Activated CD4-positive, alpha-beta T cell treated with anti-CD3 and anti-CD28 coated beads, Interleukin-10, Interleukin-2, amounts not matched to agents 100 ng/mL and 50 ng/mL, durations not matched to agents 16 hours and 8 hours (primary cell): ENCODE data around the gene PTPRK.
A peak's percentile ranks its signal among the peaks of the same experiment; 100 is the strongest.

Source experiments
- DNase-seq: peaks from one replicate; pipeline ENCODE4 v3.0.0-alpha.2; 2020

The PTPRK gene

GRCh38 chr6:127976796-127977195 lies 543.6 kb downstream of the PTPRK start:
- DNase-seq, result no peak

DNA sequence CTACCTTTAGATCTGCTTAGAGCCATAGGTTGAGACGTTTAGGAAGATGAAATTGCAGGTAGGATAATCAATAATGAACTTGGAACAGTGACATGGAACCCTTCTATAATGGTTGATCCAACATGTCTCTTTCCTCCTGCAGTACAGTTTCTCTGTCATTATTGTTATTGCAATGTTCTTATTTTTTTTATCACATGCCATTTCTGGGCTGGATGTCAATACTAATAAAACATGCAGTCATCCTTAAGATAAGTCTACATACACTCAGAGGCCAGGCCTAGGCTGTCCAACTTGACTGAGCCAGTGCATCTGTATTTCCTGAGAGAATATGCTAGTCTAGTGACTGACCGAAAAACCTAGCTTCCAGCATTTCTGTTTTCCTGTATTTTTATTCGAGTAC lies 544.3 kb downstream of the PTPRK start:
- DNase-seq, result no peak

GRCh38 chr6:127972815-127973214 lies 547.6 kb downstream of the PTPRK start:
- peak; percentile 80 for DNase-seq

DNA sequence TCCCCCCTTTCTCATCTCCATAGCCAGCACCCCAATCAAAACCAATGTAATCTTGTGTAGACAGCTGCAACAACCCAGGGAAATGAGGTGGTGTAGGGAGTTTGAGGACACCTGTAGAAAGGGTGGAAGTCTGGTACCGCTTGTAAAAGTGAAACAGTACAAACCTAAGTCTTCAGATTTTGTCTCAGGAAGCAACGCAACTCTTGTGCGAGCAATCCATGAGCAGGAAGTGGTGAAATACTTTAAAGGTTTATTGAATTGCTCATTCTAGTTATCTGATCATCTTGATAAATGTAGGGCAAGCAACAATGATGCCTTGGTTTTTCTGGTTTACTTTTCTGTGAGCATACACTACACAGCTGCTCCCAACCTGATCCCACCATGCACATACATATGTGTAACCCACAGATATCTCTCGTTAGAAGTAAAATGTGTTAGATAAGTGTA lies 548.4 kb downstream of the PTPRK start:
- peak; percentile 93 for DNase-seq

GRCh38 chr6:127971386-127971785 lies 549.0 kb downstream of the PTPRK start:
- DNase-seq, result peak; percentile 32

DNA sequence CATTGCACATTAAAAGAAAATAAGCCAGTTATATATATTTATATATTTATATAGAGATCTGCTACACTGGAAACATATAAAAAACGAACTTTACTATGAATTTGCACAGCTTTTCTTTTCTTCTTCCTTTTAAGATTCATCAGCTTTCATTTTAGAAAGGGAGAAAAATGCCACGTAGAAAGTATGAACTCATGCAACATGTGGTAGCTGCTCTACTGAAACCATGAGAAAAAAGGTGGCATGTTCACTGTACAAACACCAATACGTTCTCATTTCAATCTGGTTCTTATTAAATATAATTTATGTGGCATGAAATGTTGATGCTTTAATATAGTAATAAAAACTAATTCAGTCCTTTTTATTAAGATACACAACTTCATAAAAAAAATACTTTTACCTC lies 550.7 kb downstream of the PTPRK start:
- peak; percentile 43 for DNase-seq

GRCh38 chr6:127968394-127968793 lies 552.0 kb downstream of the PTPRK start:
- DNase-seq, result no peak

DNA sequence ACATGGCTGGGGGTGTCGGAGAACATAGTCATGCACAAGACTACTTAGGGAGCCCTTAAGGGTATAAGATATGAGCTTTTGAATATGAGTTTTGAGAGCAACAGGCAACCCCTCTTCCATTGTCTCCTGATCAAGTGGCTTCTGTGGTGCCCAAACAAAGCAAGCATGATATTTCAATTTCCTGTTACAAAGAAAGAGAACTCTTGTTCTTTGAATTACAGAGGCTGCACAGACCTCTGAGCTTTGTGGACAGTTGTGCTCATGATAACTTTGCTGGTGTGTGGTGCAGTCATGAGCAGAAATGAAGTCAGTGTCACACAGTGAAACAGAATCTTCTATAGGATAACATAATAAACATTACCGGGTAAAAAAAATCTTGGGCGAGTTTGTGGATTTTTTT lies 552.7 kb downstream of the PTPRK start:
- DNase-seq, result peak; percentile 71

- DNase-seq, result no peak
Observed at GRCh38 chr6:127966616-127967015, 553.8 kb downstream of the PTPRK start.

DNA sequence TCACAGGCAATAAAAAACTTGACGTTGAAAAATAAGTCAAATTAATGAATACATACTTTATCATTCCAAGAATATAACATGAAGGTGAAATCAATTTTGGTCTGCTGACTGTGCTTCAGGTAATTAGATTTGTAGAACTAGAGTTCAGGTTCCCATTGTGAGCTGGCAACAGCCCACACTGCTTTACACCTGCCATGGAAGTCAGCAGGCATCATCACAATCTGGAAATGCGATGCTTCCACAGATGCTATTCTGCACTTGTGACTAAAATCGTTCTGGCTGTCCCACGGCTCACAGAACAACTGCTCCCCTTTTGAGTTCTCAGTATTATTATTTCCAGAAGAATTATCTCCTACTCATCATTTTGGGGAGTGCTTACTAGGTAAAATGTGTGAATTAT lies 556.9 kb downstream of the PTPRK start:
- DNase-seq, result no peak

DNA sequence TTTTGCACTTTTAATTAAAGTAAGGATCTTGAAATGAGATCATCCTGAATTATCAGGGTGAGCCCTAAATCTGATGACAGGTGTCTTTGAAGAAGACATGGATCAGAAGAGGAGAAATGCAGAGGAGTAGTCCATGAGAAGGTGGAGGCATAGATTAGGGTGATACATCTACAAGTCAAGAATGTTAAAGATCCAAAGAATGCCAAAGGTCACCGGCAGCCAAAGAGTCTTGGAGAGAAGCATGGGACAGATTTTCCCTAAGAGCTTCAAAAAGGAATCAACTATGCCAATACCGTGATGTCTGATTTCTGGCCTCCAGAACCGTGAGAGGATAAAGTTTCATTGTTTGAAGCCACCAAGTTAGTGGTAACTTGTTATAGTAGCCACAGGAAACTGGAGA lies 560.5 kb downstream of the PTPRK start:
- DNase-seq, result no peak

GRCh38 chr6:127956956-127957355 lies 563.4 kb downstream of the PTPRK start:
- no peak for DNase-seq

- no peak for DNase-seq
Observed at GRCh38 chr6:127956260-127956888, 564.0 kb downstream of the PTPRK start.

DNA sequence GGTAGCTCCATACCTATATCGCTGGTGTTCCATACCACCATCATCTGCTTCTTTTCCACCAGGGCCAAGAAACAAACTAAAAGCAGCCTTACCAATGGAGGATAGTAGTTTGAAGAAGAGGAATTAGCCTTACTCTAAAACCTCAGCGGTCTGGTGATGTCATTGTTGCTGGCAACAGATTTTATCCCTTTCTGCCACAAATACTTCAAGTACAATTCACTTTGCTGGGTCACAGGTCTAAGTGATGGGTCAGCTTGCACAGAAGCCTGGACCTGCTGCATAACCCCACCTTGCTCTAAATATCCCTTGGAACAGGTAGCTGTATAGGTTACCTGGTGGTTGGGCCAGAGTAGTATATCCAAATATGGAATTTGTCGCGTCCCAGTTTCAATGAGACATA lies 566.3 kb downstream of the PTPRK start:
- DNase-seq, result no peak

GRCh38 chr6:127952831-127953230 lies 567.6 kb downstream of the PTPRK start:
- DNase-seq, result no peak

GRCh38 chr6:127952176-127952575 lies 568.2 kb downstream of the PTPRK start:
- DNase-seq, result peak; percentile 54

DNA sequence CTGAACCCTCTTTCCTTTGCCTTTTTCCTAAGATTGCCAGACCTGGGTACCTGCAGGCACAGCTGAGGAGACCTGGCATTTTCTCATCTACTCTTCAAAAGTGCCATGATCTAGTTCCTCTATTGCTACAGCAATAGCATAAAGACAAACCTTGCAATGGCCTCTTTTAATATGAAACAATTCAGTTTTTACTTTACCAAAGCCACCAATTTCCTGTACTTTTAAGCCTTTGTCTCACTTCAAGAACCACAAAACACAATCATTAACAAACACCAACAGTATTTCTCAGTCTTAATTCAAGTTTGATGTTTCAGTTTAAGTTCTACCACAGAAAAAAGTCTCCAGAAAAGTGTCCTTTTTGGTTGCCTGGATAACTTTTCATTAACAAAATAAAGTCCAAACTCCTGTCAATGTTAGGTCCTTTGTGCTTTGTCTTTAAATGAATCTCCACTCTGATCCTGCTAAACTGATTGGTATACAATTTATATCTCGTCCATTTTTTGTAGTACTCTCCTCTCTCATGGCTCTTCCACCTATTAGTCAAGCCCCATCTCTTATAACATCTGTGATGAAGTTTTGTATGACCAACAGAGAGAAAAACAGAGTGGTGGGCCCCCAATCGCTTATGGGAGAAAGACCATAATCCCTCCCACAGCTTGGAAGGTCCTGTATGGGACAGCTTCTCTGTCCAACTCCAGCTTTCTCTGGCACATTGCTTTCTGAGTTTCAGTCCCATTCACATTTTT lies 569.1 kb downstream of the PTPRK start:
- peak; percentile 84 for DNase-seq

- DNase-seq, result no peak
Observed at GRCh38 chr6:127950566-127951145, 569.7 kb downstream of the PTPRK start.

DNA sequence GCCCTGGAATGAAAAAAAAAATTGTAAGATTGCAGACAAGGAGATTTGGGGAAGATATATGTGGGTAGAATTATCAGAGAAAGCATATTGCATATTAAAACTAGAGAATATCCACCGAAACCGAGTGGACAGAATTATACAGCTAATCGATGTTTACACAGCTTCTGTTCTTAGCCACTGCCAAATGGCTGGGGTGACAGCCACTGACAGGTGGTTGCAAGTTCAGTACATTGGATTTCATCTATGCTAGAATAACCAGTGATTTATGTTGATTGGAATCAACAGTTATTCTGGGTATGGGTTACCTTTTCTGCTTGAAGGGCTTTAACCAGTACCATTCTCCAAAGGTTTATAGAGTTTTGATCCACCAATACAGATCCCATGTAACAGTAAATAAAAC lies 571.1 kb downstream of the PTPRK start:
- no peak for DNase-seq

DNA sequence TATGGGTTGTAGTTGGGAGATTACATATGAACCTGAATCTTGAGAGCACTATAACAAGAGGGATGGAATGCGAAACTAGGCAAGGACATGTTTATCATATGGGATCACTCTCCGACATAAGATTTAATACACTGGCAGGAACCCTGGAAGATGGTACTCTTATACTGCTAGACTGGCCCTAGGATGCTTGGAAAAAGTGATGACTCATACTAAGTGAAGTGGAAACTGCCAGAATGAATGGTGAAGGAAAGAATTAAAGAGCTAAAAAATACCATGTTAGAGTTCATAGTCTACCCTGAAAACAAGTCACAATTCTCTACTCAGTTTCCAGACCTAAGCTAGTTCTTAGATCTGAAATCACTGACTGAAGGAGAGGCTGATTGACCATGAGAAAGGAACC lies 574.0 kb downstream of the PTPRK start:
- no peak for DNase-seq

DNA sequence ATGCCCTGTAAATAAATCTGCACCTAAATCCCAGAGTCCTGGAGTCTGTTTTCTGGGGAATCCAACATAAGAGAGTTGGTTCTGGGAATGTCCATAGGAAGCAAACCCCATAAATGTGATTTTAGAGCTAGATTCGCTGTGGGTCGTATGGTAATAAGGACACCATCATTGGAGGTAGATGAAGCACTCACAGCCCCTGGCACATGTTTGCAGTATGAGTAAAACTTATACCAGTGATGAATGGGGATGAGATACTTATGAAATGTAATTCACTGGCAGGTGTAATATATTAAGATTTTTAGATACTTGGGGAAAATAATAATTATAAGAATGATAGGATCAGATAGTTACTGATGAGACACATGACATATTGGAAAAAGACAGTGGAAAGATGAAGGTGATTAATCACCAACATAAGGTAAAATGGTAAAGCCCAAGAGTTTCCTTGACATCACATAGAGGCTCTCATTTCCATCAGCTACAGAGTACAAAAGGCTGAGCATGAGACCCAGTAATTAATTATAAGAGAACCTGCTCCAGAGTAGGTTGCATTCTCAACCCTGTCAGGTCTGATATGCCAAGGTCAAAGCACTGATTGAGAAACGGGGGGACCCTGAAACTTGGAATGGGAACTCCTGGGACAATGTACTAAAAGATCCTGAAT lies 574.8 kb downstream of the PTPRK start:
- no peak for DNase-seq

- no peak for DNase-seq
Observed at GRCh38 chr6:127941228-127941627, 579.2 kb downstream of the PTPRK start.

GRCh38 chr6:127939442-127940066 lies 580.8 kb downstream of the PTPRK start:
- DNase-seq, result no peak
